NCI-H2196 (cell line): ENCODE results near the gene NAA16.
"Not testable (repeated sequence)": the region's sequence is repeated elsewhere in the genome, so short reads cannot be mapped to it uniquely, and the experiment has no call there.

Experiments used
- DNase-seq: peaks from one replicate; lab custom pipeline; 2025; ENCODE audit not compliant: unreplicated experiment; lab: John Stamatoyannopoulos, UW

Gene NAA16

DNA sequence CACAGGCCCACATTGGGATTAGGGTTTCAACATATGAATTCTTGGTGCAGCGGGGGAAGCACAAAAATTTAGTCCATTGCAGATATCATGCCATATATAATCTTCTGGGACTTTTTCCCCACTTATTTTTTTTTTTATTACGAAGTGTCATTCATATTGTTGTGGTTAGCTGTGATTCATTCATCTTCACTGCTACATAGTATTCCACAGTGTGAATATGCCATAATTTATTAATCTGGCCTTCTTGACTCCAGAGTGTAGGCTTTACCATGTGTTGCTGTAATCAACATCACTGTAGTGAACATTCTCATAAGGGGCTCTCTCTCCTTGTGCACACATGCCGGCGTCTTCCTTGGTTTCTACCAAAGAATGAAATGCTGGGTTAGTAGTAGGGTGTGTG, 92.9 kb downstream of the NAA16 start:
- DNase-seq, result no peak

- no peak for DNase-seq
These were observed 94.3 kb downstream of the NAA16 start for GRCh38 chr13:41405367-41405766.

DNA sequence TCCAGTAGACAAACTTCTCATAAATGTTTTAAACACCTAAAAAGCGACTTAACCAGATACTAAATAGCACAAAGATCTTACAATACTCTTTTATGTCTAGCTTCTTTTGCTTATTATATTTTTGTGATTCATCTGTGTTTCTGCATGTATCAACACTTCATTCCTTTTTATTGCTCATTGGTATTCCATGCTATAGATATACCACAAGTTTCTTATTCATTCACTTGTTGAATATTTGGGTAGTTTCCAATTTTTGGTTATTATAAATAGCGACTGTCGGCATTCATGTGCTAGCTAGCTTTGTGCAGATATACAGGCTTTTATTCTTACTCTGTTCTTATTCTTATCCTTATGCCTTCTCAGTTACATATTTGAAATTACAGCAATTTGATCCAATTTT, 96.3 kb downstream of the NAA16 start:
- DNase-seq, result no peak

GRCh38 chr13:41408121-41408520, 97.1 kb downstream of the NAA16 start:
- DNase-seq, result no peak

DNA sequence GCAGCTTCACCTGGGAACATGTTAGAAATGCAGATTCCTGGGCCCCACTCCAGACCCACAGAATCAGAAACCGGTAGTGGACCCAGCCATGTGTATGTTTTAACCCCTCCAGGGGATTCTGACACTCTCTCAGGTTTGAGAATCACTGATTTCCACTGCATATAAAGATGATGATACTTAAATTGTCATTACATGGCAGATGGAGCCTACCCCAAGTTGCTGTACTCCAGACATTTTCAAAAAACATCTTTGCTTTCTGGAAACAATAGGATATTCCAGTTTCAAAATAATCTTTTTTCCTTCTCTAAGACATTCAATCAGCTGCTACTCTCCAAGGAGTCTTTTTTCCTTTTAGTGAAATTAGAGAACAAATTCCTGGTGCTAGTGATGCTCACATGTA, 97.7 kb downstream of the NAA16 start:
- DNase-seq, result no peak

DNA sequence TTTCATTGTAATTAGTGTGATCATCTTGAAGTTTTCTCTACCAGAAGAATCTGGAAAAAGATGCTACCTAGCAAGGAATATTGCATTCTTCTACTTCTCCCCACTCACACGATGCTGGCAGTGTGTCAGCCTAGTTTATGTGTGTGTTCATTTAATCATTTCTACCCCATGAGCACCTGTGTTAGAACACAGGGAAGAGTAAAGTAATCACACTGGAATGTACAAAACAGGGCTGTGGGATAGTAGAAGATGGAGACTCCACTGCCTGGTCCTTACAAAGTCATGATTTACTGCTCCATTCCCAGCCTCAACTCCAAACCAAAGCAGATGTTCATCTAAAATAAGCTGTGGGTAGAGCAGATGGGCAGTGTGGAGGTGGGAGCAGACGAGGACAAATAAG, 98.5 kb downstream of the NAA16 start:
- no peak for DNase-seq

- no peak for DNase-seq
These were observed 100.0 kb downstream of the NAA16 start for GRCh38 chr13:41411060-41411459.

DNA sequence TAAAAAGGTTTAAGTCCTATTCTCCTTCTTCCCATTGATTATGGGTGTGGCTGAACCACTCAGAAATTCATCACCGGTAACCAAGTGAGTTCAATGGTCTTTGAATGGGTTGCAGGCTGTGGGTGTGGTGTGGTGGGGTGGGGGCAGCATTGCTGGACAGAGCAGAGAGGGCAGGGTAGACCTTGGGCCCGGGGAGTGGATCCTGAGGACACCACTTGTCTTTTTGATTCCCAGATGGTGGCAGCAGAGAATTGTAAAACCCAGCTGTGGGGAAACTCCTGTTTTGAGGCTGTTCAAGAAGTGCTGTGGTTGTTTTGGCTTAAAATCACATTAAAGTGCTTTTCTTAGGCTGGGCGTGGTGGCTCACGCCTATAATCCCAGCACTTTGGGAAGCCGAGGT, 100.5 kb downstream of the NAA16 start:
- no peak for DNase-seq

DNA sequence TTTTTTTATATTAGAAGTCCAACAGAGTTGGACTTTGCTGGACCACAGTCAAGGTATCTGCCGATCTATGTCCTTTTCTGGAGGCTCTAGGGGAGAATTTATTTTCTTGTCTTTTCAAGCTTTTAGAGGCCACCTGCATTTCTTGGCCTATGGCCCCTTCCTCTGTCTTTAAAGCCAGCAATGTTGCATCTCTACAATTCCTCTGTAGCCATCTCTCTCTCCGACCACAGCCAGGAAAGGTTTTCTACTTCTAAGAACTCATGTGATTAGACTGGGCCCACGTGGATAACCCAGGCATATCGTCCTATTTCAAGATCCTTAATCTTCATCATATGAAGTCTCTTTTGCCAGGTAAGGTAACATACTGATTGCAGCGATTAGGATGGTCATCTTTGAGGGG, 102.8 kb downstream of the NAA16 start:
- DNase-seq, result no peak

DNA sequence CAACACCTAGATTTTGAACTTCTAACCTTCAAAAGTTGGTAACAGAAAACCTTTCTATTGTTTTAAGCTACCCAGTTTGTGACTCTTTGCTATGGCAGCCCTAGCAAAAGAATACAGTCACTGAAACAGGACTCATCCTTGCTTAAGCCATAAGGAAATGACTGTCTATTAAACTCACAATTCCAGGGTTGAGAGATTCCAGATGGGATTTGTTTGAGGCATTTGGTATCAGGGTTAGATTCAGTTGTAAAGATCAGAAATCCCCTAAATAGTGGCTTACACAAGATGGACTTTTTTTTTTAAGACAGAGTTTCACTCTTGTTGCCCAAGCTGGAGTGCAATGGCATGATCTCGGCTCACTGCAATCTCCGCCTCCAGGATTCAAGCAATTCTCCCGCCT, 105.2 kb downstream of the NAA16 start:
- DNase-seq, result no peak

DNA sequence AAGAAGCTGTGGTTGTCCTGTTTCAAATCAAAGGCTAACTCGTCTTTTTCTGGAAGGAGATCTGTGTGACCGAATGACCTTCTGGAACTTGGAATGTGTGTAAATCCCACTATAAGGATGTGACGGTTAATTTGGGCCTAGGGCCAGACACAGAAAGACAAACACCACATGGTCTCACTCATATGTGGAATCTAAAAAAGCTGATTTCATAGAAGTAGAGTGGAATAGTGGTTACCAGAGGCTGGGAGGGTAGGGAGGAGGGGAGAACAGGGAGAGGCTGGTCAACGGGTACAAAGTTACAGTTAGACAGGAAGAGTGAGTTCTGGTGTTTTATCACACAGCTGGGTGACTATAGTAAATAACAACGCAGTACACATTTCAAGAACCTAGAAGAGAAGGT, 107.0 kb downstream of the NAA16 start:
- no peak for DNase-seq

DNA sequence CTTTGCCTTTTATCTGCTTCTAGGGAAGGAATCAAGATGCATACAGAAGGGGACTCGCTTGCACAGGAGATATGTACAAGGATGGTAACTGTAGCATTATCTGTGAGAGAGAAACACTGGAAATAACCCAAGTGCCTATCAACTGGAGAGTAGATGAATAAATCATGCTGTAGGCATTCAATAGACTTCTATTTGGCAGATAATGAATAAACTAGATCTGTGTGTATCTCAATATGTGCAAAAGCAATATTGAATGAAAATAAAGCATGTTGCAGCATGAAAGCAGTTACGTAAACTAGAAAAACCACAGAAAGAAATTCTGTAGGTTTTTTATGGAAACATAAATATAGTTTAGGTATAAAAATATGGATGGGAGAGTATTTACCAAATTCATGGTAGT, 107.7 kb downstream of the NAA16 start:
- DNase-seq, result no peak

- DNase-seq, result no peak
These were observed 108.1 kb downstream of the NAA16 start for GRCh38 chr13:41419206-41419605.

DNA sequence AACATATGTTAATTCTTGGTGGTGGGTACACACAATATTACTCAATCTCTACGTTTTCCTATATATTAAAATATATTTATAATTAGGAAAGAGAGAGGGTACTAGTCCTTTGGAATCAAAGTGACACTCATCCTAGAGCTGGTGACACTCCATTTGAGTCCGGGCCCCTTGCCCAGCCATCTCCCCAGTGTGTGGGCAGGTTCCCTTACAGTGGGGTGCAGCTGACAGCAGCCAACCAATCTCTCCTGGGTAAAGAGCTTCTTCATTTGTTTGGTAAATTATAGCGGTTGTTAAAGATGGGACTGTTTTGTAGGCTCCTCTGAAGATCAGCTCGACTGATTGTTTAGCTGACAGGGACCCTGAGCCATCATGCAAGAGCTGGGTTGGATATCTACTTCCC, 109.1 kb downstream of the NAA16 start:
- no peak for DNase-seq

- not testable (repeated sequence) for DNase-seq
These were observed 110.3 kb downstream of the NAA16 start for GRCh38 chr13:41421330-41421729.

GRCh38 chr13:41421983-41422382, 110.9 kb downstream of the NAA16 start:
- not testable (repeated sequence) for DNase-seq

- not testable (repeated sequence) for DNase-seq
These were observed 112.2 kb downstream of the NAA16 start for GRCh38 chr13:41423259-41423658.

GRCh38 chr13:41424675-41425074, 113.6 kb downstream of the NAA16 start:
- not testable (repeated sequence) for DNase-seq

- no peak for DNase-seq
These were observed 115.0 kb downstream of the NAA16 start for GRCh38 chr13:41426047-41426446.
